HG03565 (cell line): ENCODE results near the gene NHEJ1.

ENCODE experiments used
- ATAC-seq: cut with Tn5 transposase; IDR thresholded peaks from one replicate; pipeline ENCODE4 v1.9.1; 2021; ENCODE audit warnings: mild to moderate bottlenecking, moderate library complexity; ENCODE audit not compliant: unreplicated experiment

NHEJ1 gene

GRCh38 chr2:219168932-219169331 lies 8.3 kb upstream of the NHEJ1 start:
- ATAC-seq: no peak

GRCh38 chr2:219168526-219168925 lies 7.9 kb upstream of the NHEJ1 start:
- no peak for ATAC-seq

DNA sequence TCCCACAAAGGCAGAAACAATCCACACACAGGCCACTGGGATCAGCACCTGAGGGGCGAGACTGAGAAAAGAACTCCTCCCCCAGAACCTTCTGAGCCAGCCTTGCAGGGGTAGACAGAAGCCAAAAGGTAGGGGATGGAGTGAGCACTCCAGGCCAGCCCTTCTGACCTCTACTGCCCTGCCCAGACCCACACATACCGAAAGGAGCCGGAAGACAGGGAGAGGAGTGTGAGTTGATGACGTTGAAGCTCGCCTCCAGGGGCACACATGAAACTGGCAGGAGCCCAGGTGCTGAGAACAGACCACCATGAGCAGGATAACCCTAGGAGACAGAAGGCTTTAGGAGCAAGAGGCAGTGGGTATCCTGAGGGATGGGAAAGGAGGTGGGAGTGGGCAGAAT lies 7.4 kb upstream of the NHEJ1 start:
- no peak for ATAC-seq

DNA sequence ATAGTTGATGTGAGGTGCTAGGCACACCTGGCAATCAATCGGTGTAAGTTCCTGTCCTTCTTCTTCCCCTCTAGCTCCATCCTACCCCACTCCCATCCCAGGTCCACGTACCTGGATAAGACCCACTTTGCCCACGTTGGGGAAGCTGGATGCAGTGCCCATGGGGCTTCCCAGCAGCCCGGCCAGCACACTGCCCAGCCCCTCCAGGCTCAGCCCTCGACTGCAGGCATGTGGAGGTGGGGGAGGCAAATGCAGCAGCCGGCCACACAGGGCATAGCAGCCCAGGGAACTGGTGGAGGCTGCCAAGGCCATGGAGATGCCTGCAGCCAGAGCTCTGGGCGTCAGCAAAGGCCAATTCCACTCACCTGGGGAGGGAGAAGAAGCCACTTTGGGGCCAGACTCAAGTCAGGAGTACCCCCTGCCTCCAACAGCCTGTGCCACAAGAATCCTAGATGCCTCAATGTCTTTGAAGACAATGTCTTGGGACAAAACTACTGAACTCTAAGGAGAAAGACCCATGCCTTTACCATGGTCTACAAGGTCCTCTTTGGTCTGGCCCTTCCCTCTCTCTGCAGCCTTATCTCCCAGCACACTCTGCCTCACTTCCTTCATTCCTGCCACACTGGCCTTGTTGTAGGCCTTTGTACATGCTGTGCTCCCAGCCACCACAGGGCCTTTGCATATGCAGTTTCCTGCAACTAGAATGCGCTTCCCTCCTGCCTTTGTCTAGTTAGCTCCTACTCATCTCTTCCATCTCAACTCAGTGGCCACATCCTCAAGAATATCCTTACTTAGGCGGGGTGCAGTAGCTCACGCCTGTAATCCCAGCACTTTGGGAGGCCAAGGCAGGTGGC lies 4.7 kb upstream of the NHEJ1 start:
- ATAC-seq: no peak

GRCh38 chr2:219163156-219163555 lies 2.5 kb upstream of the NHEJ1 start:
- ATAC-seq: no peak

DNA sequence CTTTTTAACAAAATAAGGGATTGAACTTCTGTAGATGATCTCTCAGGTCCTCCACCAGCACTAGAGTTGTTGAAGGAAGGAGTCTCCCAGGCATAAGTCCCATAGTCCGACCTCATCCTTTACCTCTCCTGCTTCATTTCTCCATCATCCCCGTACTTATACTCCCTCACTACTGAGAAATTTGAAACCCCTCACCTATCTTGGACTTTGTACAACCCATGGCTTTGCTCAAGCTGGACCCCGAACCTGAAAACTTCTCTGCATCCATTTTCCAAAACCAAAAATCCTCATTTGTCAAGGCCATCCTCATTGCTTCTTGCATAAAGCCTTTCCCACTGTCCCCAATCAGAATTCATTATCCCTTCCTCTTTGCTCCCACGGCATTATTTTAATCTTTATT lies 482 bp upstream of the NHEJ1 start:
- no peak for ATAC-seq

- no peak for ATAC-seq
Observed at GRCh38 chr2:219159771-219160185, 837 bp downstream of the NHEJ1 start.

DNA sequence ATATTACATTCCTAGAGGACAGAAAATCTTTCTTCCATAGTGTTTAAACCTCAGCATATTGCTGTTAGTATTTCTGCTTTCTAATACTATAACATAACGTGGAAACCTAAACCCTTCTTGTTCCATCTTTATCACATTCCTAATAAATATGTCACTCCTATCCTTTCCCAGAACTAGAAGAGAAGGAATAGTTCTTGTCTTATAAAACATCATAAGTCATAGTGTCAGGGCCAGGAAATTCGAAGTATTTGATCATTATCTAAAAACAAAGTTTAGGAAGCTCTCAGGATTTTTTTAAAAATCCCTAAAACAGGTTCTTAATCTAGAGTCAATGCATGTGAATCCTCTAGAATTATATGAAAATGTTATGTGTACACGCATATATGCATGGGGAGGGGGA lies 2.0 kb downstream of the NHEJ1 start:
- no peak for ATAC-seq

DNA sequence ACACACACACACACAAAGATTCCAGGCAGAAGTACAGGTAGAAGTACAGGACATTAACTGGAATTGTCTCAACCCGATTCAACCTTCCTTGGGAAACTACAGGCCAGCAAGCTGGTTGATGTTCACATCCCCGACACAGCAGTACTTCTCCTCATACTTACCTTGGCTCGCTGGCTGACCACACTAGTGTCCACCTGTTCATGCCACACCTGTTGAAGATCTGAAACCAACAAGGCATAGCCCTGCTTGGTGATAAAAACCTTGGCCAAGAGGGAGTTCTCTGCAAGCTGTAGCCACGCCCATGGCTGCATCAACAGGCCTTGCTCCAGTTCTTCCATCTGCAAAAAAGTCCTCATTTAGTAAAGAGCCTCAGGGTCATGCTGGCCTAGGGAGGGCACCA lies 2.6 kb downstream of the NHEJ1 start:
- ATAC-seq: no peak

DNA sequence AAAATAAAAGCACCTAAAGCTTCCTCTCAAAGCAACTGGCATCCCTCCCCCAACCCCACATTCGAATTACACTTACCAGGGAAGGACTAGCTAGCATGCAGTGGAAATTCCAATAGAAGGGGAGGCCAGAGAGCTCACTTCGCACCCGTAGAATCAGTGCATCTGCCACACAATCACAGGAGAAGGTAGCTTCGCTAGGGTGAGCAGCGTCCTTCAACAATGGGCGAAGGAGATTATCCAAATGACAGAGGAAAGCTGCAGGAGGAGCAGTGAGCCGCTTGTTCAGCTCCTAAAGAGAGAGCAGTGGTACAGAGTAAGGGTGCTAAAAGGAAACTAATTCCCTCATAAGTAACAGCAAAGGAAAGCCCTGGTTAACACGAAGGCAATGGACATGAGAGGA lies 3.2 kb downstream of the NHEJ1 start:
- ATAC-seq: no peak

DNA sequence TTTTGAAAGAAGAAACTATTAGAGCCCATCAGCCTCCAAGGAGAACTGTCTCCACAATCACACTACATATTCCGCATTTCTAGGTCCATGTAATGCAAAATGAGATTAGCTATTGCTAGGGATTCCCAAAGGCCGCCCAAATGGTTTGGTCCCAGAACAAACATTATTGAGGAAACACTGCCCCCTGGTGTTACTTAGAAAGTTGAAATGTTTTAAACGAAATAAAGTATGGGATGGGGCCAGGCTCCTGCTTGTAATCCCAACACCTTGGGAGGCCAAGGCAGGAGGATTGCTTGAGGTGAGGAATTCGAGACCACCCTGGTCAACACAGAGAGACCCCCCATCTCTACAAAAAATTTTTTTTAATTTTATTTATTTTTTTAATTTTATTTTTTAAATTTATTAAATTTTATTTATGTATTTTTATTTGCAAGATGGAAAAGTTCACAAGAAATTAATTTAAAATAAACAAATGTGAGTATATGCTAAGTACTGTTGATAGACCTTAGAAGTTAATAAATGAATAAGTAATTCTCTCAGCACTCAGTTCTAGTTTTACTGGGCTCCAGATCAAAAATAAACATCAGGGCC lies 5.5 kb downstream of the NHEJ1 start:
- ATAC-seq: no peak

DNA sequence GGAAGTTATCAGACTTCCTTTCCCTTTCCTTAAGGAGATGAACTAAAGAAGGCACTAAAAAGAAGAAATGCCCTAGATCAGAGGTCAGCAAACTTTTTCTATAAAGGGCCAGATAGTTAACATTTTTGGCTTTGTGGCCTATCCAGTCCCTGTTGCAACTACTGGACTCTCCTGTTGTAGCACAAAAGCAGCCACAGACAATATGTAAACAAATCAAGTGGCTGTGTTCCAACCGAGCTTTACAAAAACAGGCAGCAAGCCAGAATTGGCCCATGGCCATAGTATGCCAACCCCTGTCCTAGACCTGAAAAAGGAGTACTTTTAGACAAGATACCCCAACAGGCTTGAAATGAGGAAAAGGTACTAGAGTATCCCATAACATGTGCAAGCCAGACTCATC lies 10.9 kb downstream of the NHEJ1 start:
- ATAC-seq: no peak

GRCh38 chr2:219142329-219142728 lies 18.3 kb downstream of the NHEJ1 start:
- ATAC-seq: no peak

- no peak for ATAC-seq
Observed at GRCh38 chr2:219140722-219141121, 19.9 kb downstream of the NHEJ1 start.

DNA sequence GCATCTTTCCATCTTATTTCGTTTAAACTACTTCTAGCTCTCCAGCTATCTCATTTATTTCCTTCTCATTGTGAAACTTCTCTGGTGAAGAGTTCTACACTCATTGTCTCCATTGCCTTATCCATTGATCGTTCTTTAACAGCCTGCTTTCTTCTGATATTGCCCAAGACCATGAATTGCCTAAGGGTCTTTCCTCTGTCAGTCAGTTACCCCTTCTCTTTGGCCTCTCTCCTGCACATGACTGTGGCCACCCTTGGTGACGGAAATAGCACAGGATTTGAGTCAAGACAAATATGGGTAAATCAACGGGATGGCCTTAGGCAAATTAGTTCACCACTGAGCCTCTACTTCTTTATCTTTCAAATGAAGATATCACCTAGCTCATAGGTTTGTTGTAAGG lies 26.6 kb downstream of the NHEJ1 start:
- no peak for ATAC-seq

- ATAC-seq: no peak
Observed at GRCh38 chr2:219131744-219132143, 28.9 kb downstream of the NHEJ1 start.

GRCh38 chr2:219131327-219131726 lies 29.3 kb downstream of the NHEJ1 start:
- no peak for ATAC-seq

- ATAC-seq: no peak
Observed at GRCh38 chr2:219129589-219129988, 31.0 kb downstream of the NHEJ1 start.

- ATAC-seq: no peak
Observed at GRCh38 chr2:219128396-219128795, 32.2 kb downstream of the NHEJ1 start.

- no peak for ATAC-seq
Observed at GRCh38 chr2:219127037-219127635, 33.5 kb downstream of the NHEJ1 start.

- no peak for ATAC-seq
Observed at GRCh38 chr2:219126555-219126954, 34.1 kb downstream of the NHEJ1 start.

- ATAC-seq: no peak
Observed at GRCh38 chr2:219125886-219126270, 34.7 kb downstream of the NHEJ1 start.
